ENCODE measurements around the gene RABGEF1.

- TF ChIP-seq CTCF (IDR thresholded peaks at IDR 0.05; ENCODE audit: low read depth, low read length) (no peak), EZH2phosphoT487 (IDR thresholded peaks at IDR 0.05; ENCODE audit: low read depth) (no peak)
These were observed 46.2 kb upstream of the RABGEF1 start for GRCh38 chr7:66694286-66694685.
